ENCODE data around the gene HTT. TPM values are rescaled to one million over a fixed set of nuclear protein-coding genes. Genes with fewer than 3 reads are reported as not detected.

The HTT gene
- total and polyA plus RNA-seq, 9 of the 15 experiments (the other 6 are each of a cell fraction or from before 2014, with no cell fraction given), result 0.66 to 31.6 (median 14.7) TPM

- TF ChIP-seq RREB1 (CRISPR knock-in tag; IDR thresholded peaks at IDR 0.05), result no peak
- TF ChIP-seq FOXP4 (CRISPR knock-in tag; IDR thresholded peaks at IDR 0.05; ENCODE audit: borderline replicate concordance), result no peak
- no peak for TF ChIP-seq CSDE1 (IDR thresholded peaks at IDR 0.05)
- TF ChIP-seq THRA (IDR thresholded peaks at IDR 0.05), result no peak
- TF ChIP-seq ZNF3 (CRISPR knock-in tag; IDR thresholded peaks at IDR 0.05), result no peak
- no peak for TF ChIP-seq DLX4 (CRISPR knock-in tag; IDR thresholded peaks at IDR 0.05)
- TF ChIP-seq DIDO1 (tag; IDR thresholded peaks at IDR 0.05; ENCODE audit: low read depth), result no peak
- TF ChIP-seq POLR2G (IDR thresholded peaks at IDR 0.05; ENCODE audit: low read depth, low read length), result peak; percentile 49
- TF ChIP-seq ZNF507 (tag; conservative IDR thresholded peaks at IDR 0.05), result no peak
- TF ChIP-seq POLR2A (conservative IDR thresholded peaks at IDR 0.05), result peak; percentile 44; the same call in 1 of the 2 replicates
- TF ChIP-seq ZNF431 (CRISPR knock-in tag; IDR thresholded peaks at IDR 0.05), result no peak
- TF ChIP-seq ETS2 (tag; IDR thresholded peaks at IDR 0.05; ENCODE audit: borderline replicate concordance, poor library complexity, severe bottlenecking), result no peak
- TF ChIP-seq ZFP36 (IDR thresholded peaks at IDR 0.05; ENCODE audit: low read depth, low read length, partially characterized antibody), result no peak
Measured at GRCh38 chr4:3073158-3074077, 1.1 kb upstream of the HTT start (continued).
